GM12878 (cell line): ENCODE data around the gene CKLF. TPM values are rescaled to one million over a fixed set of nuclear protein-coding genes. Genes with fewer than 3 reads are reported as not detected.

Source experiments
- BCL11A ChIP-seq: IDR thresholded peaks from 2 replicates; pipeline ENCODE4 v1.6.1; 2011; ENCODE audit warnings: low read depth, low read length
- CBFB ChIP-seq: IDR thresholded peaks from 2 replicates; pipeline ENCODE4 v1.6.1; 2016; ENCODE audit warnings: antibody characterized with exemption, low read depth
- DPF2 ChIP-seq: fragments of 450-650 bp; IDR thresholded peaks from 2 replicates; pipeline ENCODE4 v1.6.1; 2017; ENCODE audit warnings: mild to moderate bottlenecking
- GATAD2B ChIP-seq: fragments of 450-650 bp; conservative IDR thresholded peaks from 2 replicates; pipeline ENCODE4 v1.6.1; 2017; ENCODE audit warnings: low read depth, mild to moderate bottlenecking, moderate library complexity
- HDAC2 ChIP-seq: fragments of 200-600 bp; sonication (generic); IDR thresholded peaks from 2 replicates; pipeline ENCODE4 v1.6.1; 2017
- KLF5 ChIP-seq: fragments of 450-650 bp; IDR thresholded peaks from 2 replicates; pipeline ENCODE4 v1.6.1; 2014; ENCODE audit warnings: mild to moderate bottlenecking; ENCODE audit not compliant: partially characterized antibody
- MTA2 ChIP-seq: fragments of 450-650 bp; IDR thresholded peaks from 2 replicates; pipeline ENCODE4 v1.6.1; 2016; ENCODE audit warnings: low read depth, mild to moderate bottlenecking, moderate library complexity
- NFIC ChIP-seq: IDR thresholded peaks from 2 replicates; pipeline ENCODE4 v1.6.1; 2012; ENCODE audit warnings: low read depth, mild to moderate bottlenecking, inconsistent platforms, low read length, moderate library complexity
- NR2F1 ChIP-seq: fragments of 450-650 bp; conservative IDR thresholded peaks from 2 replicates; pipeline ENCODE4 v1.6.1; 2017; ENCODE audit warnings: mild to moderate bottlenecking
- PAX8 ChIP-seq: fragments of 450-650 bp; IDR thresholded peaks from 2 replicates; pipeline ENCODE4 v1.6.1; 2017; ENCODE audit warnings: mild to moderate bottlenecking, moderate library complexity
- POU2F2 ChIP-seq: IDR thresholded peaks from 3 replicates; pipeline ENCODE4 v1.6.1; 2011; ENCODE audit warnings: low read depth, mild to moderate bottlenecking, low read length, borderline replicate concordance
- REST ChIP-seq: IDR thresholded peaks from 2 replicates; pipeline ENCODE4 v1.6.1; 2012; ENCODE audit warnings: mild to moderate bottlenecking, low read depth, low read length
- SMARCA5 ChIP-seq: fragments of 450-650 bp; IDR thresholded peaks from 2 replicates; pipeline ENCODE4 v1.6.1; 2017; ENCODE audit warnings: mild to moderate bottlenecking
- SP1 ChIP-seq: IDR thresholded peaks from one replicate; pipeline ENCODE4 v1.6.1; 2011; ENCODE audit warnings: low read depth, low read length
- SPI1 ChIP-seq: IDR thresholded peaks from 2 replicates; pipeline ENCODE4 v1.6.1; 2011; ENCODE audit warnings: low read depth, mild to moderate bottlenecking, low read length, moderate library complexity, borderline replicate concordance; ENCODE audit not compliant: insufficient read depth
- TCF3 ChIP-seq: IDR thresholded peaks from 2 replicates; pipeline ENCODE4 v1.6.1; 2012; ENCODE audit warnings: low read depth, mild to moderate bottlenecking, low read length, borderline replicate concordance; ENCODE audit not compliant: insufficient read depth
- ZNF384 ChIP-seq: IDR thresholded peaks from 2 replicates; pipeline ENCODE4 v1.6.1; 2012; ENCODE audit warnings: low read depth, mild to moderate bottlenecking, low read length, improper control_type of control experiment, borderline replicate concordance
- polyA plus RNA-seq, 11 experiments: library from polyadenylated mRNA; depleted of rRNA in 4 of 11; unstranded in 6 of 11; stranded (reverse) in 5 of 11; fragments of >200 nt; fragmentation: Nextera tagmentation in 4 of 11; fragmentation: Illumina TruSeq in 1 of 11; extraction: Ambion mirVana in 4 of 11; extraction: Trizol in 1 of 11; gene quantifications; 1 replicate in 1 of 11; 2 replicates in 10 of 11; pipeline versions ENCODE4 v1.2.1 to v1.2.3, GENCODE V29; 2011 to 2016; ENCODE audit warnings: inconsistent platforms in 2 of 11, missing spikeins in 2 of 11, low read depth in 1 of 11
- total RNA-seq, 4 experiments: library from RNA; depleted of rRNA in 3 of 4; stranded (reverse); fragments of >200 nt in 3 of 4; fragmentation: Illumina TruSeq in 1 of 4; extraction: Trizol in 1 of 4; gene quantifications; 2 replicates each; pipeline versions ENCODE4 v1.2.1 to v1.2.3, GENCODE V29; 2013 to 2021
- TF ChIP-seq, protein P1 (sequence below): fragments of 450-650 bp; IDR thresholded peaks from 2 replicates; pipeline ENCODE4 v1.6.1; 2016; ENCODE audit warnings: mild to moderate bottlenecking, moderate library complexity, borderline replicate concordance

CKLF gene
- total and polyA plus RNA-seq, 10 of the 15 experiments (the other 5 are each of a cell fraction or from before 2014, with no cell fraction given), result 40.8 to 193 (median 109) TPM

DNA sequence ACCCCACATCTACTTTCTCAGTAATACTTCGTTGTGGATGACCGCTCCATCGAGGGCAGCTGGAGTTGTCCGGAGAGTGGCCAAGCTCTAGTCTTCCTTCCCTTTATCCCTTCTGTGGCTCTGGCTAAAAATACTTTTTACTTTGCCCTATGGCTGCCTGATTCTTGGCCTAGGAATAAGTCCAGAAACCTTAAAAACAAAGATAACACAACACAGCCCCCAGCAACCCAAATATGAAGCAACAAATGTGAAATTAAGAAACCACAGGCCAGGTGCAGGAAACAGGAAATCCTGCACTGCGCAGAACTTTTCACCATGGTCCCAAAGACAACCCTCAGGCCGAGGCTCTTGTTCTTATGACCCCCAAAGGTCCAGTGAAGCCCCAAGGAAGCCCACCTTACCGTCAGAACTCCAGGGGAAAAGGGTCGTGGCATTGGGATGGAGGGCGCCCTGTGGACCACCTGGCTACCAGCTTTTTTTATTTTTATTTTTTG lies 28.5 kb upstream of the CKLF start (continued):
- peak; percentile 95 for TF ChIP-seq TCF3
- TF ChIP-seq SP1, result peak; percentile 44
- 0 out of 2 replicates have a peak, but pooled peaks have one; percentile 15 for TF ChIP-seq SPI1
- TF ChIP-seq, protein P1, sequence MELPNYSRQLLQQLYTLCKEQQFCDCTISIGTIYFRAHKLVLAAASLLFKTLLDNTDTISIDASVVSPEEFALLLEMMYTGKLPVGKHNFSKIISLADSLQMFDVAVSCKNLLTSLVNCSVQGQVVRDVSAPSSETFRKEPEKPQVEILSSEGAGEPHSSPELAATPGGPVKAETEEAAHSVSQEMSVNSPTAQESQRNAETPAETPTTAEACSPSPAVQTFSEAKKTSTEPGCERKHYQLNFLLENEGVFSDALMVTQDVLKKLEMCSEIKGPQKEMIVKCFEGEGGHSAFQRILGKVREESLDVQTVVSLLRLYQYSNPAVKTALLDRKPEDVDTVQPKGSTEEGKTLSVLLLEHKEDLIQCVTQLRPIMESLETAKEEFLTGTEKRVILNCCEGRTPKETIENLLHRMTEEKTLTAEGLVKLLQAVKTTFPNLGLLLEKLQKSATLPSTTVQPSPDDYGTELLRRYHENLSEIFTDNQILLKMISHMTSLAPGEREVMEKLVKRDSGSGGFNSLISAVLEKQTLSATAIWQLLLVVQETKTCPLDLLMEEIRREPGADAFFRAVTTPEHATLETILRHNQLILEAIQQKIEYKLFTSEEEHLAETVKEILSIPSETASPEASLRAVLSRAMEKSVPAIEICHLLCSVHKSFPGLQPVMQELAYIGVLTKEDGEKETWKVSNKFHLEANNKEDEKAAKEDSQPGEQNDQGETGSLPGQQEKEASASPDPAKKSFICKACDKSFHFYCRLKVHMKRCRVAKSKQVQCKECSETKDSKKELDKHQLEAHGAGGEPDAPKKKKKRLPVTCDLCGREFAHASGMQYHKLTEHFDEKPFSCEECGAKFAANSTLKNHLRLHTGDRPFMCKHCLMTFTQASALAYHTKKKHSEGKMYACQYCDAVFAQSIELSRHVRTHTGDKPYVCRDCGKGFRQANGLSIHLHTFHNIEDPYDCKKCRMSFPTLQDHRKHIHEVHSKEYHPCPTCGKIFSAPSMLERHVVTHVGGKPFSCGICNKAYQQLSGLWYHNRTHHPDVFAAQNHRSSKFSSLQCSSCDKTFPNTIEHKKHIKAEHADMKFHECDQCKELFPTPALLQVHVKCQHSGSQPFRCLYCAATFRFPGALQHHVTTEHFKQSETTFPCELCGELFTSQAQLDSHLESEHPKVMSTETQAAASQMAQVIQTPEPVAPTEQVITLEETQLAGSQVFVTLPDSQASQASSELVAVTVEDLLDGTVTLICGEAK, result no peak
- TF ChIP-seq KLF5, result no peak
- 0 out of 2 replicates have a peak, but pooled peaks have one; percentile 3 for TF ChIP-seq SMARCA5
- peak; percentile 41; the same call in 1 of the 3 replicates for TF ChIP-seq POU2F2
- TF ChIP-seq NR2F1, result 0 out of 2 replicates have a peak, but pooled peaks have one; percentile 39
- peak; percentile 17; the same call in 1 of the 2 replicates for TF ChIP-seq MTA2
- TF ChIP-seq HDAC2, result no peak
- no peak for TF ChIP-seq ZNF384
- TF ChIP-seq DPF2, result no peak
- no peak for TF ChIP-seq REST
- no peak; the same call in 1 of the 2 replicates for TF ChIP-seq NFIC
- TF ChIP-seq CBFB, result 0 out of 2 replicates have a peak, but pooled peaks have one; percentile 69
- no peak for TF ChIP-seq PAX8
- peak; percentile 33; the same call in 1 of the 2 replicates for TF ChIP-seq BCL11A
- TF ChIP-seq GATAD2B, result no peak
